ENCODE measurements around the gene TXNDC2. TPM values are rescaled to one million over a fixed set of nuclear protein-coding genes. Genes with fewer than 3 reads are reported as not detected.

The TXNDC2 gene
- total and polyA plus RNA-seq, 9 of the 15 experiments (the other 6 are each of a cell fraction or from before 2014, with no cell fraction given): 1.2 to 4.9 (median 2.3) TPM

- no peak for TF ChIP-seq ZBTB11 (CRISPR knock-in tag; IDR thresholded peaks at IDR 0.05)
- peak in 1 of 2 experiments; percentile 23; a peak in 1 of 4 replicates for TF ChIP-seq HDAC1 (IDR thresholded peaks at IDR 0.05)
- peak; percentile 16 for TF ChIP-seq BRD9 (IDR thresholded peaks at IDR 0.05; ENCODE audit: low read depth, partially characterized antibody)
- peak; percentile 38; the same call in 1 of the 2 replicates for TF ChIP-seq HMBOX1 (IDR thresholded peaks at IDR 0.05)
- TF ChIP-seq, protein P1, sequence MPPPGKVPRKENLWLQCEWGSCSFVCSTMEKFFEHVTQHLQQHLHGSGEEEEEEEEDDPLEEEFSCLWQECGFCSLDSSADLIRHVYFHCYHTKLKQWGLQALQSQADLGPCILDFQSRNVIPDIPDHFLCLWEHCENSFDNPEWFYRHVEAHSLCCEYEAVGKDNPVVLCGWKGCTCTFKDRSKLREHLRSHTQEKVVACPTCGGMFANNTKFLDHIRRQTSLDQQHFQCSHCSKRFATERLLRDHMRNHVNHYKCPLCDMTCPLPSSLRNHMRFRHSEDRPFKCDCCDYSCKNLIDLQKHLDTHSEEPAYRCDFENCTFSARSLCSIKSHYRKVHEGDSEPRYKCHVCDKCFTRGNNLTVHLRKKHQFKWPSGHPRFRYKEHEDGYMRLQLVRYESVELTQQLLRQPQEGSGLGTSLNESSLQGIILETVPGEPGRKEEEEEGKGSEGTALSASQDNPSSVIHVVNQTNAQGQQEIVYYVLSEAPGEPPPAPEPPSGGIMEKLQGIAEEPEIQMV (tag; conservative IDR thresholded peaks at IDR 0.05; ENCODE audit: low read depth): no peak
- 0 out of 4 replicates have a peak, but pooled peaks of 1 of the 2 experiments have one; percentile 2 for TF ChIP-seq TBL1XR1 (IDR thresholded peaks at IDR 0.05; ENCODE audit: low read length in 2 of 2)
- no peak for TF ChIP-seq JUND (IDR thresholded peaks at IDR 0.05; ENCODE audit: borderline replicate concordance, low read depth, low read length)
- TF ChIP-seq JUND (tag; IDR thresholded peaks at IDR 0.05; ENCODE audit: borderline replicate concordance, low read depth, low read length): 0 out of 3 replicates have a peak, but pooled peaks have one; percentile 18
- 0 out of 4 replicates have a peak, but pooled peaks of 1 of the 2 experiments have one; percentile 31 for TF ChIP-seq MAZ (CRISPR knock-in tag; conservative IDR thresholded peaks at IDR 0.05 in 1 of 2, IDR thresholded peaks at IDR 0.05 in 1 of 2)
- TF ChIP-seq SMARCE1 (IDR thresholded peaks at IDR 0.05): peak; percentile 20; the same call in 1 of the 2 replicates
- no peak for TF ChIP-seq C11orf30 (IDR thresholded peaks at IDR 0.05; ENCODE audit: low read depth)
- peak; percentile 87 for TF ChIP-seq CHD1 (IDR thresholded peaks at IDR 0.05; ENCODE audit: low read length)
- TF ChIP-seq BRD4 (IDR thresholded peaks at IDR 0.05): no peak
- TF ChIP-seq NFRKB (IDR thresholded peaks at IDR 0.05; ENCODE audit: low read depth): peak; percentile 74; the same call in 1 of the 2 replicates
- TF ChIP-seq, protein P2, sequence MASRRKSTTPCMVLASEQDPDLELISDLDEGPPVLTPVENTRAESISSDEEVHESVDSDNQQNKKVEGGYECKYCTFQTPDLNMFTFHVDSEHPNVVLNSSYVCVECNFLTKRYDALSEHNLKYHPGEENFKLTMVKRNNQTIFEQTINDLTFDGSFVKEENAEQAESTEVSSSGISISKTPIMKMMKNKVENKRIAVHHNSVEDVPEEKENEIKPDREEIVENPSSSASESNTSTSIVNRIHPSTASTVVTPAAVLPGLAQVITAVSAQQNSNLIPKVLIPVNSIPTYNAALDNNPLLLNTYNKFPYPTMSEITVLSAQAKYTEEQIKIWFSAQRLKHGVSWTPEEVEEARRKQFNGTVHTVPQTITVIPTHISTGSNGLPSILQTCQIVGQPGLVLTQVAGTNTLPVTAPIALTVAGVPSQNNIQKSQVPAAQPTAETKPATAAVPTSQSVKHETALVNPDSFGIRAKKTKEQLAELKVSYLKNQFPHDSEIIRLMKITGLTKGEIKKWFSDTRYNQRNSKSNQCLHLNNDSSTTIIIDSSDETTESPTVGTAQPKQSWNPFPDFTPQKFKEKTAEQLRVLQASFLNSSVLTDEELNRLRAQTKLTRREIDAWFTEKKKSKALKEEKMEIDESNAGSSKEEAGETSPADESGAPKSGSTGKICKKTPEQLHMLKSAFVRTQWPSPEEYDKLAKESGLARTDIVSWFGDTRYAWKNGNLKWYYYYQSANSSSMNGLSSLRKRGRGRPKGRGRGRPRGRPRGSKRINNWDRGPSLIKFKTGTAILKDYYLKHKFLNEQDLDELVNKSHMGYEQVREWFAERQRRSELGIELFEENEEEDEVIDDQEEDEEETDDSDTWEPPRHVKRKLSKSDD (conservative IDR thresholded peaks at IDR 0.05; ENCODE audit: low read length): no peak
- 0 out of 2 replicates have a peak, but pooled peaks have one; percentile 6 for TF ChIP-seq ZNF41 (CRISPR knock-in tag; conservative IDR thresholded peaks at IDR 0.05)
Observed at GRCh38 chr18:9916077-9916639, 30.4 kb downstream of the TXNDC2 start (continued).

All from K562 (cell line).